SU-DHL-6 (cell line): ENCODE data around the gene CFAP74.

Experiments
- H2AFZ ChIP-seq: fragments of 200-600 bp; sonication (generic); 2 replicates; pipeline ENCODE4 v1.6.1; 2014; ENCODE audit warnings: low read depth, mild to moderate bottlenecking, moderate library complexity, mixed read lengths, antibody characterized with exemption, low read length; ENCODE audit not compliant: severe bottlenecking
- H3F3A ChIP-seq: fragments of 200-600 bp; shearing (Covaris generic); 2 replicates; pipeline ENCODE4 v1.6.0; 2016; ENCODE audit warnings: antibody characterized with exemption, mild to moderate bottlenecking; ENCODE audit not compliant: insufficient read depth
- H3K27ac ChIP-seq: fragments of 200-600 bp; sonication (generic); 2 replicates; pipeline ENCODE4 v1.5.1; 2016; ENCODE audit warnings: low read depth, mild to moderate bottlenecking, low read length, moderate library complexity, mixed read lengths
- H3K27me3 ChIP-seq: fragments of 200-600 bp; sonication (generic), shearing (Covaris generic); 2 replicates; pipeline ENCODE4 v1.6.0; 2014; ENCODE audit warnings: mild to moderate bottlenecking, low read length
- H3K36me3 ChIP-seq: fragments of 200-600 bp; sonication (generic); 2 replicates; pipeline ENCODE4 v1.6.1; 2014; ENCODE audit warnings: mild to moderate bottlenecking, low read length, mixed read lengths
- H3K4me2 ChIP-seq: fragments of 300-600, 200-600 bp; shearing (Covaris generic), sonication (generic); 2 replicates; pipeline ENCODE4 v1.6.0; 2014; ENCODE audit warnings: low read length, low read depth, mild to moderate bottlenecking; ENCODE audit not compliant: poor library complexity, severe bottlenecking
- H3K4me3 ChIP-seq: fragments of 200-600 bp; sonication (generic); 2 replicates; pipeline ENCODE4 v1.5.1; 2014; ENCODE audit warnings: antibody characterized with exemption, low read length, mild to moderate bottlenecking, mixed read lengths; ENCODE audit not compliant: insufficient read depth, poor library complexity, severe bottlenecking
- H3K79me2 ChIP-seq: fragments of 200-600 bp; sonication (generic); 2 replicates; pipeline ENCODE4 v1.6.1; 2014; ENCODE audit warnings: mild to moderate bottlenecking, low read length, moderate library complexity; ENCODE audit not compliant: insufficient read depth
- H3K9ac ChIP-seq: fragments of 200-600 bp; sonication (generic); 2 replicates; pipeline ENCODE4 v1.7.0; 2014; ENCODE audit warnings: mild to moderate bottlenecking, low read length
- H3K9me2 ChIP-seq: fragments of 200-600 bp; sonication (generic); replicated peaks from 2 replicates; pipeline ENCODE4 v1.6.1; 2014; ENCODE audit warnings: low read length; ENCODE audit not compliant: insufficient read depth
- H3K9me3 ChIP-seq: fragments of 200-600 bp; sonication (generic); 2 replicates; pipeline ENCODE4 v1.6.1; 2014; ENCODE audit warnings: low read length, mixed read lengths; ENCODE audit not compliant: insufficient read depth
- H4K20me1 ChIP-seq: fragments of 200-600 bp; sonication (generic); 2 replicates; pipeline ENCODE4 v1.6.1; 2014; ENCODE audit warnings: low read depth, mild to moderate bottlenecking, antibody characterized with exemption, low read length, moderate library complexity, mixed read lengths
- CTCF ChIP-seq: fragments of 200-600 bp; sonication (generic); IDR thresholded peaks from one replicate; pipeline ENCODE4 v1.5.1; 2017; ENCODE audit warnings: antibody characterized with exemption, mild to moderate bottlenecking, low read length, moderate library complexity; ENCODE audit not compliant: insufficient read depth, poor library complexity, severe bottlenecking
- EZH2phosphoT487 ChIP-seq: fragments of 200-600 bp; sonication (generic), shearing (Covaris generic); conservative IDR thresholded peaks from 2 replicates; pipeline ENCODE4 v1.6.1; 2018; ENCODE audit warnings: mild to moderate bottlenecking, antibody characterized with exemption, low read length, moderate library complexity, mixed read lengths

The CFAP74 gene

DNA sequence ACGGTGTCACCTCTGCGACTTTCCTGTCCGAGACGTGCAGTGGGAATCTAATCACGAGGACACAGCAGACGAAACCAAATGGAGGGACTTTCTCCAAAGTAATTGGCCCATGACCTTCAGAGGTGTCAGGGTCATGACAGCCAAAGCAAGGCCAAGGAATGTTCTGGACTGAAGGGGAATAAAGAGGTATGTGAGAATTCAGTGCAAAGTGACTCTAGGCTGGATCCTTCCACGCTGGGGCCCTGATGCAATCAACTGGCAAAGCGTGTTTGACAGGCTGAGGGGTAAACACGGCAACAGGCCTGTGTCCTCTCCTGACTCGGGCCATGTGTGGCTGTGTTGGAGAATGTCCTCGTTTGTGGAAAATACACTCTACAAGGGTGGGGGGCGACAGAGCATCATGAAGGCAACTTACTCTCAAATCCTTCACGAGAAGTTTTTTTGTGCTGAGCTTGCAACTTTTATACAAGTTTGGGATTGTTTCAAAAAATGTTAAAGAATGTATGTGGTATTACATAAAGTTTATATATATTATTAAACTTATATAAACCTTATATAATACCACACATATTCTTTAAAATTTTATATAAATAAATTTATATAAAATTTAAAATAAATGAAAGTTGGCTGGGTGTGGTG, 1.7 kb downstream of the CFAP74 start:
- Histone ChIP-seq H3K27ac (no peak overlapping the region), H3K4me2 (no peak overlapping the region), H3K36me3 (no peaks in the 10 kb centered on the region), H3K79me2 (no peaks in the 10 kb centered on the region), H3K27me3 (no peaks in the 10 kb centered on the region), H3K9me3 (no peaks in the 10 kb centered on the region), H4K20me1 (no peaks in the 10 kb centered on the region), H3K9me2 (no peaks in the 10 kb centered on the region), H3K4me3 (no peak overlapping the region), H3F3A (no peaks in the 10 kb centered on the region), H2AFZ (no peak overlapping the region), H3K9ac (no peak overlapping the region)
- no peak for TF ChIP-seq EZH2phosphoT487
- TF ChIP-seq CTCF = no peak

GRCh38 chr1:2000850-2001249, 2.7 kb downstream of the CFAP74 start:
- Histone ChIP-seq H3K36me3 (no peaks in the 10 kb centered on the region), H4K20me1 (no peaks in the 10 kb centered on the region), H3K27me3 (peaks cover 3% of the 10 kb centered on the region; the same call in 1 of the 2 replicates), H3K9me3 (no peaks in the 10 kb centered on the region), H3K79me2 (no peaks in the 10 kb centered on the region), H3F3A (no peaks in the 10 kb centered on the region), H3K4me3 (no peak overlapping the region), H3K9me2 (no peaks in the 10 kb centered on the region), H3K9ac (no peak overlapping the region), H2AFZ (no peak overlapping the region), H3K27ac (no peak overlapping the region), H3K4me2 (no peak overlapping the region)
- no peak for TF ChIP-seq CTCF
- no peak for TF ChIP-seq EZH2phosphoT487

DNA sequence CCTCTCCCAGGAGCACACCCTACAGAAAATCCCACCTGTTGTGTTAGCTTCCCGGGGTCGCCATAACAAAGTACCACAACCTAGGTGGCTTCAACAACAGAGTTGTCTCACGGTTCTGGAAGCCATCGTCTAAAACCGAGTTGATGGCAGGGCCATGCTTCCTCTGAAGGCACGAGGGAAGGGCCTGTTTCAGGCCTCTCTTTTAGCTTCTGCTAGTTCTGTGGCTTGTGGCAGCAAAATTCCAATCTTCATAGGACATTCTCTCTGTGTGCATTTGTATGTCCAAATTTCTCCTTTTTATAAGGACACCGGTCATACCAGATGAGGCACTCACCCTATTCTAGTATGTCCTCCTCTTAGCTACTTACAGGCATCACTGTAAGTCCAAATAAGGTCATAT, 3.2 kb downstream of the CFAP74 start:
- peaks cover 3% of the 10 kb centered on the region; the same call in 1 of the 2 replicates for H3K27me3 ChIP-seq
- H3K4me3 ChIP-seq = no peak overlapping the region
- TF ChIP-seq EZH2phosphoT487 (no peak), CTCF (no peak)
- no peaks in the 10 kb centered on the region for H4K20me1 ChIP-seq
- H3K9ac ChIP-seq = no peak overlapping the region
- H3K9me3 ChIP-seq = no peaks in the 10 kb centered on the region
- no peak overlapping the region for H2AFZ ChIP-seq
- H3K4me2 ChIP-seq = no peak overlapping the region
- no peak overlapping the region for H3K27ac ChIP-seq
- H3K79me2 ChIP-seq = no peaks in the 10 kb centered on the region
- no peaks in the 10 kb centered on the region for H3F3A ChIP-seq
- no peaks in the 10 kb centered on the region for H3K36me3 ChIP-seq
- H3K9me2 ChIP-seq = no peaks in the 10 kb centered on the region
